SK-N-SH (cell line): ENCODE results near the gene NFX1. TPM values are rescaled to one million over a fixed set of nuclear protein-coding genes. Genes with fewer than 3 reads are reported as not detected.

ENCODE experiments used
- CTCF ChIA-PET: fragments of 300-600, 350-600 bp; formaldehyde crosslinking; extraction: SDS; loops from one replicate; lab custom pipeline; 2021; lab: Yijun Ruan, JAX
- POLR2A ChIA-PET: fragments of 350-600 bp; sonication (Branson Sonifier 250); formaldehyde crosslinking; extraction: SDS; loops from one replicate; lab custom pipeline; 2020; ENCODE audit warnings: antibody characterized with exemption, inconsistent platforms; lab: Yijun Ruan, JAX
- DNase-seq: peaks from one replicate; pipeline ENCODE4 v3.0.0; 2012
- H2AFZ ChIP-seq: fragments of 200-600 bp; sonication (generic); 2 replicates; pipeline ENCODE4 v1.8.1; 2016; ENCODE audit warnings: antibody characterized with exemption, mild to moderate bottlenecking, low read depth
- H3F3A ChIP-seq: fragments of 200-600 bp; sonication (generic); replicated peaks from 2 replicates; pipeline ENCODE3; 2016; ENCODE audit warnings: antibody characterized with exemption, mild to moderate bottlenecking; ENCODE audit not compliant: insufficient read depth
- H3K27ac ChIP-seq, 2 experiments: fragments of 200-500 bp in 1 of 2; fragments of 200-600 bp in 1 of 2; sonication (Bioruptor generic) in 1 of 2; sonication (generic), shearing (Covaris generic) in 1 of 2; 2 replicates each; pipeline versions ENCODE4 v1.5.1 to v1.6.1; 2014 to 2016; ENCODE audit warnings: low read depth in 2 of 2, inconsistent platforms in 1 of 2, low read length in 1 of 2, mild to moderate bottlenecking in 1 of 2, mixed read lengths in 1 of 2
- H3K27me3 ChIP-seq: fragments of 200-600 bp; sonication (generic), shearing (Covaris generic); 2 replicates; pipeline ENCODE4 v1.6.1; 2016; ENCODE audit warnings: mixed run types; ENCODE audit not compliant: insufficient read depth
- H3K36me3 ChIP-seq, 2 experiments: fragments of 200-500 bp in 1 of 2; fragments of 200-600 bp in 1 of 2; sonication (Bioruptor generic) in 1 of 2; sonication (generic) in 1 of 2; replicated peaks in 1 of 2; 2 replicates each; pipeline versions ENCODE3 to v1.5.1; 2014 to 2016; ENCODE audit warnings: low read length in 1 of 2, mild to moderate bottlenecking in 1 of 2; ENCODE audit not compliant: insufficient read depth in 2 of 2, control insufficient read depth in 1 of 2
- H3K4me1 ChIP-seq, 2 experiments: fragments of 200-500 bp in 1 of 2; fragments of 200-600 bp in 1 of 2; sonication (Bioruptor generic) in 1 of 2; sonication (generic), shearing (Covaris generic) in 1 of 2; 2 replicates each; pipeline versions ENCODE4 v1.5.1 to v1.6.1; 2014 to 2016; ENCODE audit warnings: low read depth in 1 of 2, low read length in 1 of 2, mixed run types in 1 of 2; ENCODE audit not compliant: insufficient read depth in 2 of 2, control insufficient read depth in 1 of 2
- H3K4me2 ChIP-seq: fragments of 200-600 bp; sonication (generic), shearing (Covaris generic); 2 replicates; pipeline ENCODE4 v1.6.1; 2017; ENCODE audit warnings: mixed run types
- H3K4me3 ChIP-seq, 2 experiments: fragments of 200-500 bp in 1 of 2; fragments of 200-600 bp in 1 of 2; sonication (Bioruptor generic) in 1 of 2; sonication (generic), shearing (Covaris generic) in 1 of 2; 2 replicates each; pipeline versions ENCODE4 v1.5.1 to v1.8.1; 2014 to 2016; ENCODE audit warnings: low read depth in 2 of 2, inconsistent platforms in 1 of 2, low read length in 1 of 2, mild to moderate bottlenecking in 1 of 2, mixed read lengths in 1 of 2, moderate library complexity in 1 of 2
- H3K79me2 ChIP-seq: fragments of 200-600 bp; sonication (generic); 2 replicates; pipeline ENCODE4 v1.8.1; 2017; ENCODE audit warnings: mild to moderate bottlenecking; ENCODE audit not compliant: insufficient read depth
- H3K9ac ChIP-seq: fragments of 200-600 bp; sonication (generic); 2 replicates; pipeline ENCODE4 v1.6.1; 2017; ENCODE audit warnings: mixed run types
- H3K9me2 ChIP-seq: fragments of 200-600 bp; sonication (generic); 2 replicates; pipeline ENCODE4 v1.6.1; 2017; ENCODE audit warnings: mixed run types
- H3K9me3 ChIP-seq: fragments of 200-600 bp; sonication (generic); 2 replicates; pipeline ENCODE4 v1.6.1; 2017; ENCODE audit warnings: mixed run types, mild to moderate bottlenecking, moderate library complexity
- H4K20me1 ChIP-seq: fragments of 200-600 bp; sonication (generic); 2 replicates; pipeline ENCODE4 v1.6.1; 2017; ENCODE audit warnings: mild to moderate bottlenecking, mixed run types; ENCODE audit not compliant: insufficient read depth
- ELF1 ChIP-seq: IDR thresholded peaks from 2 replicates; pipeline ENCODE4 v1.4.0; 2012
- FOXM1 ChIP-seq: IDR thresholded peaks from 2 replicates; pipeline ENCODE4 v1.4.0; 2012; ENCODE audit warnings: low read depth, mild to moderate bottlenecking
- JUND ChIP-seq: IDR thresholded peaks from 2 replicates; pipeline ENCODE4 v1.4.0; 2012
- MEF2A ChIP-seq: IDR thresholded peaks from 2 replicates; pipeline ENCODE4 v1.4.0; 2012; ENCODE audit warnings: low read depth, borderline replicate concordance
- NFIC ChIP-seq: IDR thresholded peaks from 2 replicates; pipeline ENCODE4 v1.4.0; 2012; ENCODE audit warnings: borderline replicate concordance
- POLR2AphosphoS5 ChIP-seq: IDR thresholded peaks from 2 replicates; pipeline ENCODE4 v1.6.1; 2012; ENCODE audit warnings: low read depth, low read length
- RXRA ChIP-seq: IDR thresholded peaks from 2 replicates; pipeline ENCODE4 v1.4.0; 2012; ENCODE audit warnings: low read depth, mild to moderate bottlenecking, borderline replicate concordance
- TEAD4 ChIP-seq: IDR thresholded peaks from 2 replicates; pipeline ENCODE4 v1.4.0; 2012; ENCODE audit warnings: mild to moderate bottlenecking, borderline replicate concordance; ENCODE audit not compliant: insufficient read depth
- YY1 ChIP-seq: IDR thresholded peaks from 2 replicates; pipeline ENCODE4 v1.4.0; 2012; ENCODE audit warnings: low read depth, mild to moderate bottlenecking
- WGBS: methylation state at CpG from one replicate; pipeline ENCODE4 v1.1.6; 2017; ENCODE audit warnings: low lambda C conversion rate; 5-methylcytosine and 5-hydroxymethylcytosine counted together
- polyA plus RNA-seq, 3 experiments: library from polyadenylated mRNA; depleted of rRNA; stranded (reverse); fragments of >200 nt; gene quantifications; 2 replicates each; pipeline ENCODE4 v1.2.3, GENCODE V29; 2012
- TF ChIP-seq, protein P1 (sequence below): fragments of 200-600 bp; sonication (generic); IDR thresholded peaks from 2 replicates; pipeline ENCODE4 v1.6.1; 2017; ENCODE audit warnings: antibody characterized with exemption, mild to moderate bottlenecking, moderate library complexity
- TF ChIP-seq, protein P2 (sequence below): IDR thresholded peaks from 2 replicates; pipeline ENCODE4 v1.6.1; 2012; ENCODE audit warnings: mild to moderate bottlenecking, low read depth, low read length, moderate library complexity
- TF ChIP-seq, protein P3 (sequence below): fragments of 150-350 bp; IDR thresholded peaks from 2 replicates; pipeline ENCODE4 v1.6.1; 2016; ENCODE audit warnings: mild to moderate bottlenecking, low read depth, low read length
- TF ChIP-seq, protein P4 (sequence below): IDR thresholded peaks from 2 replicates; pipeline ENCODE4 v1.4.0; 2012; ENCODE audit warnings: low read depth

NFX1 gene
- polyA plus RNA-seq, 1 of the 3 experiments (the other 2 are of a cell fraction): 19.6 TPM

DNA sequence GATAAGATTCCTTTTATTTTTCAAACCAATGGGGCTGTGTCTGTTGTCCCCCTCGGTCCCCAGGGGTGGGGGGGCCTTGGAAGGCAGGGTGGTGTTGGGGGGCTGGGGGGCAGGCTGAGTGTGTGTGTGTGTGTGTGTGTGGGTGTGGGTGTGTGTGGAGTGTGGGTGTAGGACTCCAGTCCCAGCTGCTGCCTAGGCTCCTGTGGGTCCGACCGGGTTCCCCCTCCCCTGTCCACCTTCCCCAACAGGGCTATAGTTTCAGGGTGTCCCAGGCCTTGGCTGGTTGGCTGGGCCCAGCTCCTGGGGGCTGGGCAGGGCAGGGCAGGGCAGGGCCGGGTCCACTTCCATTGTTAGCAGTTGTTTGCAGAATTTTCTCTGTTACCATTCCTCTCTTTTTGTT is 2.1 kb upstream of the NFX1 start:
- no peaks in the 10 kb centered on the region for H3K9me2 ChIP-seq
- H3K9me3 ChIP-seq: no peaks in the 10 kb centered on the region
- 95% methylated on average over 4 of the region's 4 CpGs for WGBS
- no peak overlapping the region for H3K27ac ChIP-seq
- peaks cover 0 to 11% of the 10 kb centered on the region in 2 experiments; a peak in 2 of 4 replicates for H3K4me1 ChIP-seq
- H4K20me1 ChIP-seq: no peaks in the 10 kb centered on the region
- H3K4me2 ChIP-seq: no peak overlapping the region
- ChIA-PET CTCF (interaction anchor here (1.0 to 2.2 kb wide), 9 partner anchors 8 to 178 kb away, joined by 3 to 11 read pairs (median 7); partner anchors contain the start of genes BAG1 and CHMP5), POLR2A (no interaction called here)
- no peaks in the 10 kb centered on the region for H3K27me3 ChIP-seq
- no peak overlapping the region for H3K9ac ChIP-seq
- H3K36me3 ChIP-seq: peaks cover 15 to 25% of the 10 kb centered on the region in 2 experiments
- H2AFZ ChIP-seq: no peak overlapping the region
- no peak overlapping the region for H3K4me3 ChIP-seq
- TF ChIP-seq, protein P1, sequence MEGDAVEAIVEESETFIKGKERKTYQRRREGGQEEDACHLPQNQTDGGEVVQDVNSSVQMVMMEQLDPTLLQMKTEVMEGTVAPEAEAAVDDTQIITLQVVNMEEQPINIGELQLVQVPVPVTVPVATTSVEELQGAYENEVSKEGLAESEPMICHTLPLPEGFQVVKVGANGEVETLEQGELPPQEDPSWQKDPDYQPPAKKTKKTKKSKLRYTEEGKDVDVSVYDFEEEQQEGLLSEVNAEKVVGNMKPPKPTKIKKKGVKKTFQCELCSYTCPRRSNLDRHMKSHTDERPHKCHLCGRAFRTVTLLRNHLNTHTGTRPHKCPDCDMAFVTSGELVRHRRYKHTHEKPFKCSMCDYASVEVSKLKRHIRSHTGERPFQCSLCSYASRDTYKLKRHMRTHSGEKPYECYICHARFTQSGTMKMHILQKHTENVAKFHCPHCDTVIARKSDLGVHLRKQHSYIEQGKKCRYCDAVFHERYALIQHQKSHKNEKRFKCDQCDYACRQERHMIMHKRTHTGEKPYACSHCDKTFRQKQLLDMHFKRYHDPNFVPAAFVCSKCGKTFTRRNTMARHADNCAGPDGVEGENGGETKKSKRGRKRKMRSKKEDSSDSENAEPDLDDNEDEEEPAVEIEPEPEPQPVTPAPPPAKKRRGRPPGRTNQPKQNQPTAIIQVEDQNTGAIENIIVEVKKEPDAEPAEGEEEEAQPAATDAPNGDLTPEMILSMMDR: no peak
- TF ChIP-seq YY1 (no peak), ELF1 (no peak), FOXM1 (no peak), POLR2AphosphoS5 (no peak), JUND (no peak)
- H3F3A ChIP-seq: peaks cover 25% of the 10 kb centered on the region
- no peak for DNase-seq
- peaks cover 28% of the 10 kb centered on the region for H3K79me2 ChIP-seq

DNA sequence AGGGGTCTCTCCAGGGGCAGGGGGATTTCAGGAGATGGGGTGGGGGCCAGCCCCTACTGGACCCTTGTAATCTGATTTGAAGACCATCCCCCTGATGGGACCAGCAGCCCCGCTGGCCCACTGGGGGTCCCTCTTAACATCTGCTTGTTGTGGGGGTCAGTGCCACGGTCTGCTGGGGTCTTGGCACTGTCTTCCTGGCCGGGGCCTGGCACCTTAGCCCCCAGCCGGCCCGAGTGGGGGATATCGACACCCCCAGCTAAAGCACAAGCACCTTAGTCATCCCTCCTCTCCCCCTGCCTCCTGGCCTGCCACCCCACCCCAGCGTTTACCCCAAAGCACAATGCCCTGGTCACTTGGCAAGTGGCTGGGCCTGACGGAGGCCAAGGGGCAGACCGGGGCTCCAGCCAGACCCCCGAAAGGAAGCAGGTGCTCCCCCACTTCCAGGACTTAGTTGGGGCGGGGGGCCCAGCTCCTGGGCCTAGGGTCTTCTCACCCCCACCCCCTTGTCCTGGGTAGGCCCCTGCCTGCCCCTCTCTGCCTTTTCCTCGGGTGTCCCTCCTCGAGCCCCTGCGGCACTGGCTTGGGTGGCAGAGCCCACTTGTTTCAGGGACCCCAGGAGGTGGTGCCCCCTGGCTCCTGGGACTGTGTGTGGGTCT is 1.4 kb upstream of the NFX1 start:
- ChIA-PET POLR2A (interaction anchor here (2.1 kb wide), 1 partner anchor 25 kb away, joined by 10 read pairs; the partner anchor contains the start of genes BAG1 and CHMP5), CTCF (no interaction called here)
- Histone ChIP-seq H3F3A (peaks cover 22% of the 10 kb centered on the region), H3K27me3 (no peaks in the 10 kb centered on the region), H3K4me3 (no peak overlapping the region), H3K27ac (no peak overlapping the region; a peak in 2 of 4 replicates), H3K4me2 (peak overlapping the region; percentile 60; the same call in 1 of the 2 replicates), H2AFZ (no peak overlapping the region), H3K9me2 (no peaks in the 10 kb centered on the region), H3K36me3 (peaks cover 19 to 32% of the 10 kb centered on the region in 2 experiments), H3K9me3 (no peaks in the 10 kb centered on the region), H3K4me1 (peaks cover 0 to 11% of the 10 kb centered on the region in 2 experiments; a peak in 2 of 4 replicates), H4K20me1 (no peaks in the 10 kb centered on the region), H3K79me2 (peaks cover 36% of the 10 kb centered on the region), H3K9ac (peak overlapping the region; percentile 84; the same call in 1 of the 2 replicates)
- TF ChIP-seq FOXM1 (no peak), JUND (no peak), TEAD4 (no peak), NFIC (no peak), MEF2A (no peak), RXRA (no peak)
- TF ChIP-seq, protein P2, sequence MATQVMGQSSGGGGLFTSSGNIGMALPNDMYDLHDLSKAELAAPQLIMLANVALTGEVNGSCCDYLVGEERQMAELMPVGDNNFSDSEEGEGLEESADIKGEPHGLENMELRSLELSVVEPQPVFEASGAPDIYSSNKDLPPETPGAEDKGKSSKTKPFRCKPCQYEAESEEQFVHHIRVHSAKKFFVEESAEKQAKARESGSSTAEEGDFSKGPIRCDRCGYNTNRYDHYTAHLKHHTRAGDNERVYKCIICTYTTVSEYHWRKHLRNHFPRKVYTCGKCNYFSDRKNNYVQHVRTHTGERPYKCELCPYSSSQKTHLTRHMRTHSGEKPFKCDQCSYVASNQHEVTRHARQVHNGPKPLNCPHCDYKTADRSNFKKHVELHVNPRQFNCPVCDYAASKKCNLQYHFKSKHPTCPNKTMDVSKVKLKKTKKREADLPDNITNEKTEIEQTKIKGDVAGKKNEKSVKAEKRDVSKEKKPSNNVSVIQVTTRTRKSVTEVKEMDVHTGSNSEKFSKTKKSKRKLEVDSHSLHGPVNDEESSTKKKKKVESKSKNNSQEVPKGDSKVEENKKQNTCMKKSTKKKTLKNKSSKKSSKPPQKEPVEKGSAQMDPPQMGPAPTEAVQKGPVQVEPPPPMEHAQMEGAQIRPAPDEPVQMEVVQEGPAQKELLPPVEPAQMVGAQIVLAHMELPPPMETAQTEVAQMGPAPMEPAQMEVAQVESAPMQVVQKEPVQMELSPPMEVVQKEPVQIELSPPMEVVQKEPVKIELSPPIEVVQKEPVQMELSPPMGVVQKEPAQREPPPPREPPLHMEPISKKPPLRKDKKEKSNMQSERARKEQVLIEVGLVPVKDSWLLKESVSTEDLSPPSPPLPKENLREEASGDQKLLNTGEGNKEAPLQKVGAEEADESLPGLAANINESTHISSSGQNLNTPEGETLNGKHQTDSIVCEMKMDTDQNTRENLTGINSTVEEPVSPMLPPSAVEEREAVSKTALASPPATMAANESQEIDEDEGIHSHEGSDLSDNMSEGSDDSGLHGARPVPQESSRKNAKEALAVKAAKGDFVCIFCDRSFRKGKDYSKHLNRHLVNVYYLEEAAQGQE: no peak
- TF ChIP-seq, protein P3, sequence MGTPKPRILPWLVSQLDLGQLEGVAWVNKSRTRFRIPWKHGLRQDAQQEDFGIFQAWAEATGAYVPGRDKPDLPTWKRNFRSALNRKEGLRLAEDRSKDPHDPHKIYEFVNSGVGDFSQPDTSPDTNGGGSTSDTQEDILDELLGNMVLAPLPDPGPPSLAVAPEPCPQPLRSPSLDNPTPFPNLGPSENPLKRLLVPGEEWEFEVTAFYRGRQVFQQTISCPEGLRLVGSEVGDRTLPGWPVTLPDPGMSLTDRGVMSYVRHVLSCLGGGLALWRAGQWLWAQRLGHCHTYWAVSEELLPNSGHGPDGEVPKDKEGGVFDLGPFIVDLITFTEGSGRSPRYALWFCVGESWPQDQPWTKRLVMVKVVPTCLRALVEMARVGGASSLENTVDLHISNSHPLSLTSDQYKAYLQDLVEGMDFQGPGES: no peak
- TF ChIP-seq, protein P4, sequence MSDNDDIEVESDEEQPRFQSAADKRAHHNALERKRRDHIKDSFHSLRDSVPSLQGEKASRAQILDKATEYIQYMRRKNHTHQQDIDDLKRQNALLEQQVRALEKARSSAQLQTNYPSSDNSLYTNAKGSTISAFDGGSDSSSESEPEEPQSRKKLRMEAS: no peak
- TF ChIP-seq, protein P1: no peak
- 90% methylated on average over 3 of the region's 14 CpGs for WGBS
- DNase-seq: no peak
